Measurements from ENCODE around the gene FMNL1.

FMNL1 gene

DNA sequence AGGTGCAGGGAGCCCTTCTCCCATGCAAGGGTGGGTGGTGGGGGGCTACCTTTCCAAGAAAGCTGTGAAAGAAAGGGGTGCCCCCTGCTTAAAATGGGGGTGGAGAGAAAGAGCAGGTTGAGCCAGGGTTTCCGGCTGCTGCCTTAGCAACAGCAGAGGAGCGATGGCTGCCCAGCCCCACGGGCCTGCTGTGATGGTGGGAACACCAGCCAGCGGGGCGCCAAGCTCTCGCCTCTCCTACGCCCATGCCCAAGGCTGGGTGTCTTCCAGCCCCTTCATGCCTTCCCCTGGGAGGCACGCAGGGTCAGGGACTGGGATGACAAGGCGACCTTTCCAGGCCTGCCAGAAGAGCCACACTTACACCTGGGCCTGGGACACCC lies 3.0 kb downstream of the FMNL1 start:
- Histone ChIP-seq H3K4me1 (ENCODE audit: insufficient read depth, low read length) (no peaks in the 10 kb centered on the region), H3K4me3 (ENCODE audit: low read depth in 1 of 2, low read length in 2 of 2) (no peak overlapping the region), H3K9me3 (ENCODE audit: low read length) (no peaks in the 10 kb centered on the region), H3K36me3 (ENCODE audit: insufficient read depth, low read length) (no peaks in the 10 kb centered on the region), H3K27me3 (ENCODE audit: control insufficient read depth in 1 of 2, insufficient read depth in 2 of 2, low read length in 2 of 2) (peaks cover 0 to 15% of the 10 kb centered on the region in 2 donors), H3K27ac (ENCODE audit: low read depth, low read length) (peak overlapping the region; percentile 14), H3K9ac (ENCODE audit: low read length) (no peak overlapping the region)

GRCh38 chr17:45225051-45225700 lies 3.5 kb downstream of the FMNL1 start:
- Histone ChIP-seq H3K4me1 (ENCODE audit: insufficient read depth, low read length) (peaks cover under 1% of the 10 kb centered on the region), H3K9me3 (ENCODE audit: low read length) (no peaks in the 10 kb centered on the region), H3K27ac (ENCODE audit: low read depth, low read length) (peak overlapping the region; percentile 14), H3K4me3 (ENCODE audit: low read depth in 1 of 2, low read length in 2 of 2) (no peak overlapping the region), H3K36me3 (ENCODE audit: insufficient read depth, low read length) (no peaks in the 10 kb centered on the region), H3K9ac (ENCODE audit: low read length) (no peak overlapping the region), H3K27me3 (ENCODE audit: control insufficient read depth in 1 of 2, insufficient read depth in 2 of 2, low read length in 2 of 2) (peaks cover 0 to 15% of the 10 kb centered on the region in 2 donors)

DNA sequence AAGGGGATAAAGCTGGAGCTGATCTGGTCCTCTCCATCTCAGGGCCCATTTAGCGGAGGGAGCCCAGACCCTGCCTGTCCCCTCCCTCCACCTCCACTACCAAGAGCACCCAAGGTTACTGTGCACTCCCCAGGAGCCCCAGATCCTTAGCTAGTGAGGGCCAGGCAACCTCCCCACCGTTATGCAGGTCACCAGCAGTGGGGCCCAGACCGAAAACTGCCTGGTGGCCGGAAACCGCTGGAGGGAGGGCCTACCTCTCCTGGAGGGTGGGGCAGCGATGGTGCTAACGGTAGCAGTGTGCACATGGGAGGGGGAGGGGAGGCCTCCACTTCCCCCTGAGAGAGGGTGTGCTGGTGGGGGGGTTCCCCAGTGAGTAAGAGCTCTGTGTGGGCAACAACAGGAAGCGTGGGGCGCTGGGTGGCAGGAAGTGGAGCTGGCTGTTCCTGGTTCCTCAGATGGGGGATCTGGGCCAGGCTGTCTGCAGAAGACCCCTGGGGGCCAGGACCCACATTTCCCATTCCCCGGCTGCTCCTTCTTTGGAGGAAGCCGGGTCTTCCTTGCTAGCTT lies 4.4 kb downstream of the FMNL1 start:
- H3K9ac ChIP-seq (ENCODE audit: low read length): no peak overlapping the region
- H3K27ac ChIP-seq (ENCODE audit: low read depth, low read length): no peak overlapping the region
- no peak overlapping the region for H3K4me3 ChIP-seq (ENCODE audit: low read depth in 1 of 2, low read length in 2 of 2)

DNA sequence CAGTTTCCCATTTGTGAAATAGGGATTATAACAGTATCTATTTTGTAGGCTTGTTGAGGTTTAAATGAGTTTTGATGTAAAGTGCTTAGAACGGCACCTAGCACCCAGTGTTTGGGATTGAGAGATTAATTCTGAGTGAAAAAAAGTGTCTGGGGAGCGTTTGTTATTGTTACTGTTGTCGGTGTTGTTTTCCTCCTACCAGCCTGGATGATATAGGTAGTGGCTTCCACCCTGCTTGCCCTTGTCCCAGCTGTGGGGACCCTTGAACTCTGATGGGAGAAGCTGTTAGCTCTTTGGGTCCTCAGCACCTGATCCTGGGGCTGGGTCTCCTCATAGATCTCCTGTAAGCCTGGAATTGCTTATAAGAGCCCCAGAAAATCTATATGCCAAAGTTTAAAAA lies 4.9 kb downstream of the FMNL1 start:
- H3K36me3 ChIP-seq (ENCODE audit: insufficient read depth, low read length): no peaks in the 10 kb centered on the region
- peaks cover 8% of the 10 kb centered on the region for H3K4me1 ChIP-seq (ENCODE audit: insufficient read depth, low read length)
- H3K9me3 ChIP-seq (ENCODE audit: low read length): no peaks in the 10 kb centered on the region
- peak overlapping the region; percentile 47 for H3K27ac ChIP-seq (ENCODE audit: low read depth, low read length)
- peaks cover 0 to 10% of the 10 kb centered on the region in 2 donors for H3K27me3 ChIP-seq (ENCODE audit: control insufficient read depth in 1 of 2, insufficient read depth in 2 of 2, low read length in 2 of 2)
- no peak overlapping the region for H3K4me3 ChIP-seq (ENCODE audit: low read depth in 1 of 2, low read length in 2 of 2)
- H3K9ac ChIP-seq (ENCODE audit: low read length): no peak overlapping the region

More for the DNA sequence above, 4.4 kb downstream of the FMNL1 start:
- Histone ChIP-seq H3K36me3 (ENCODE audit: insufficient read depth, low read length) (no peaks in the 10 kb centered on the region), H3K27me3 (ENCODE audit: control insufficient read depth in 1 of 2, insufficient read depth in 2 of 2, low read length in 2 of 2) (peaks cover 0 to 12% of the 10 kb centered on the region in 2 donors), H3K4me1 (ENCODE audit: insufficient read depth, low read length) (peaks cover 8% of the 10 kb centered on the region), H3K9me3 (ENCODE audit: low read length) (no peaks in the 10 kb centered on the region)

DNA sequence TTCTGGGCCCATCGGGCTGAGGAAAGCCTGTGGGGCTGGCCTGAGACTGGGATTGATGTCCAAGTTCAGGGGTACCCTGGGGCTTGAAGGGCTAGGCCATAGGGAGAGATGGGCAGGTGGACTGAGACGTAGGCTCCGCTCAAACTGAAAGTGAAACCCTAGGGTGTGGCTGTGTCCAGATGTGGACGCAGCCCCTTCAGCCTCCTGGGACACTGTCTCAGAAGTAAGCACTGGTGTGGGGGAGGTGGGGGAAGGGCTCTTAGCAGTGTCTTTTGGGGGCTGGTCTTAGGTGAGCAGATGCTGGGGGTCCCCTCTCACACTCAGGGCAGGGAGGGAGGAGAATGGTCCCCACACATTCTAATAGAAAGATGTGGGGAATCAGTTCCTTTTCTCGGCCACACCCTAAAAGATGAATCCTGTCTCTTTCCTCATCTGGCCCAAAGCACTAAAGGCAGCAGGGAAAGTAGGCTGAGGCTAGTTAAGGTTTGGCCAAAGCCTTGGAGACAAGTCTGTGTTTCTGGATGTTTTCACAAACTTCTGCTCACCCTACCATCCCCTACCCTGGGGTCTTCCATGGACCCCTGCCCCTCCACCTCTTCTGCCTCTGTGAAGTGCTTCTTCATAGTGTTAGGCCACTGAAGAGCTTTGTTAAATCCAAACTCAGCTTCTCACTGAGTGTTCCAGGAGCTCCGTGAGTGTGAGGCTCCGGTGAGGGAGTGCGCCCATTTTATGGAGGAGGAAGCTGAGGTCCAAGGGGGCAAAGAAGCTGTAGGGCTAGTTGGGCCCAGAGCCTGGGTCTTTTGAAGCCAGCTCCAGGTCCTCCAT lies 5.6 kb downstream of the FMNL1 start:
- no peak overlapping the region for H3K9ac ChIP-seq (ENCODE audit: low read length)
- no peak overlapping the region for H3K4me3 ChIP-seq (ENCODE audit: low read depth in 1 of 2, low read length in 2 of 2)
- H3K9me3 ChIP-seq (ENCODE audit: low read length): no peaks in the 10 kb centered on the region
- peaks cover 0 to 8% of the 10 kb centered on the region in 2 donors for H3K27me3 ChIP-seq (ENCODE audit: control insufficient read depth in 1 of 2, insufficient read depth in 2 of 2, low read length in 2 of 2)
- peak overlapping the region; percentile 47 for H3K27ac ChIP-seq (ENCODE audit: low read depth, low read length)
- H3K36me3 ChIP-seq (ENCODE audit: insufficient read depth, low read length): no peaks in the 10 kb centered on the region
- H3K4me1 ChIP-seq (ENCODE audit: insufficient read depth, low read length): peaks cover 8% of the 10 kb centered on the region

DNA sequence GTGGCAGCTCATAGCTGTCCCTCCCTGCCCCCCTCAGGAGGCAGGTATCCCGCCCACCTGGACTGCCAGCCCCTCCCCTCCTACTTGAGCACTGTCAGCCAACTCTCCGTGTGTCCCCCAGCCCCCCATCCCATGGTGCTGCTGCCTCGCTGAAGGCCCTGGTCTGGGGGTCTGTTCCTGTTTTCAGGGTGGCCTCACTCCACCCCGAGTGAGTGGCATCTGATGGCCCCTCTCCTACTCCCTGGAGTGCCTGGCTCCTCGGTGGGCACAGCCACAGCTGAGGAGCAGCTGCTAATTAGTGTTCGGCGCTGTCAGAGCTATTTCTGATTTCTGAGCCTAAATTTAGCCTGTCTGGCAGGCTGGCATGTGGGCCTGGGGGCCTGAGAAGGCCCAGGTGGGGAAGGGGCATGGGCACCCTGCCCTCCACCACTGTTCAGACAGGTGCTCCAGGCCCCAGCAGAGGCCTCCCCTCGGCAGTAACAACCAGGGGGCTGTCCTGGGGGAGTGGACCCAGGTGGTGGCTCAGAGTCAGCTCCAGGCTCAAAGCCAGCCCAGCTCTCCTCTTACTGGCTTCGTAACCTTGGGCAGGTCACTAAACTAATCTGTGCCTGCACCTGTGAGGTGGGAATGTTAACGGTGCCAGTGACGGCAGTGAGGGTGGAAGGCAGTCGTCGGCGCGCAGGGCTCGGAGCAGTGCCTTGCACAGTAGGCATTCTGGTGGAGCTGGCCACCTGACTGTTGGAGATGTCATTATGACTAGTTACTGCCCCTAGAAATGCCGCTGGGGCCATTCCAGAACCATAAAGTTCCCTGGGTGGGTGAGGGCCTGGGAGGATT lies 6.5 kb downstream of the FMNL1 start:
- no peaks in the 10 kb centered on the region for H3K27me3 ChIP-seq (ENCODE audit: control insufficient read depth in 1 of 2, insufficient read depth in 2 of 2, low read length in 2 of 2)
- H3K4me3 ChIP-seq (ENCODE audit: low read depth in 1 of 2, low read length in 2 of 2): no peak overlapping the region
- H3K4me1 ChIP-seq (ENCODE audit: insufficient read depth, low read length): peaks cover 8% of the 10 kb centered on the region
- H3K27ac ChIP-seq (ENCODE audit: low read depth, low read length): peak overlapping the region; percentile 47
- no peaks in the 10 kb centered on the region for H3K9me3 ChIP-seq (ENCODE audit: low read length)
- H3K9ac ChIP-seq (ENCODE audit: low read length): no peak overlapping the region
- no peaks in the 10 kb centered on the region for H3K36me3 ChIP-seq (ENCODE audit: insufficient read depth, low read length)

GRCh38 chr17:45228763-45229539 lies 7.3 kb downstream of the FMNL1 start:
- H3K4me1 ChIP-seq (ENCODE audit: insufficient read depth, low read length): peaks cover 8% of the 10 kb centered on the region
- no peaks in the 10 kb centered on the region for H3K27me3 ChIP-seq (ENCODE audit: control insufficient read depth in 1 of 2, insufficient read depth in 2 of 2, low read length in 2 of 2)
- no peaks in the 10 kb centered on the region for H3K9me3 ChIP-seq (ENCODE audit: low read length)
- H3K9ac ChIP-seq (ENCODE audit: low read length): no peak overlapping the region
- no peak overlapping the region for H3K4me3 ChIP-seq (ENCODE audit: low read depth in 1 of 2, low read length in 2 of 2)
- H3K27ac ChIP-seq (ENCODE audit: low read depth, low read length): peak overlapping the region; percentile 47
- no peaks in the 10 kb centered on the region for H3K36me3 ChIP-seq (ENCODE audit: insufficient read depth, low read length)

DNA sequence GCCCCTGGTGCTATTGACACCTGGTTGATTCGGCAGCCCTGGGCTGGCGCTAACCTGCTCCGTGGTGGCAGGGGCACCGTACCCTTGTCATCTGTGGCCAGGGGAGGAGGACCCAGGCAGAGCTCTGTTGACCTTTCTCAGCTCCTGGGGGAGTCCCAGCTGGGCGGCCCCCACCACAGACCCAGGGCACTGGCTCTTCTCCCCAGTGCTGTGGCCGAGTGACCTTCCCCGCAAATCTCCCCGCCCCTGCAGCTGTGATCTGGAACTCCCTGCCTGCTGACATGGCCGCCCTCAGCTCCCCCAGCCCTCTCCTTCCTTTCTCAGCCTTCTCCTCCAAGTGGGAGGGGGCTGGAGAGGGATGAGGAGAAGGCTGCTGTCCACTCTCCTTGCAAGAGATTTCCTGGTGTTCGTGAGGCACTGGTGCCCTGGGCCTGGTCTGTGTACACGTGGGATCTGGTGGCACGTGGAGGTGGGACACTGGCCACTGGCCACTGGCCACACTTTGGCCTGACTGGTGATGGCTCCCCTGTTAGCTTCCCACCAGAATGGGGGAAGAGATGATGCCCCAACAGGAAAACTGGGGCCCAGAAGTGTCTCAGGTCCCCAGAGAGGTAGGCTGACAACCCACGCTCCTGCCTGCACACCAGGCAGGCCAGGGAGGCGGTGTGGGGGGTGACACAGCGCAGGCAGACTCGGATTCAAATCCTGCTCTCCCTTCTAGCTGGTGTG lies 8.2 kb downstream of the FMNL1 start:
- no peak overlapping the region for H3K9ac ChIP-seq (ENCODE audit: low read length)
- H3K36me3 ChIP-seq (ENCODE audit: insufficient read depth, low read length): no peaks in the 10 kb centered on the region
- peak overlapping the region; percentile 13 for H3K27ac ChIP-seq (ENCODE audit: low read depth, low read length)
- H3K27me3 ChIP-seq (ENCODE audit: control insufficient read depth in 1 of 2, insufficient read depth in 2 of 2, low read length in 2 of 2): no peaks in the 10 kb centered on the region
- H3K4me1 ChIP-seq (ENCODE audit: insufficient read depth, low read length): peaks cover 8% of the 10 kb centered on the region
- H3K9me3 ChIP-seq (ENCODE audit: low read length): no peaks in the 10 kb centered on the region
- H3K4me3 ChIP-seq (ENCODE audit: low read depth in 1 of 2, low read length in 2 of 2): no peak overlapping the region

GRCh38 chr17:45230410-45230786 lies 8.7 kb downstream of the FMNL1 start:
- H3K36me3 ChIP-seq (ENCODE audit: insufficient read depth, low read length): no peaks in the 10 kb centered on the region
- no peak overlapping the region for H3K9ac ChIP-seq (ENCODE audit: low read length)
- peaks cover 8% of the 10 kb centered on the region for H3K4me1 ChIP-seq (ENCODE audit: insufficient read depth, low read length)
- H3K4me3 ChIP-seq (ENCODE audit: low read depth in 1 of 2, low read length in 2 of 2): no peak overlapping the region
- H3K27ac ChIP-seq (ENCODE audit: low read depth, low read length): no peak overlapping the region
- no peaks in the 10 kb centered on the region for H3K27me3 ChIP-seq (ENCODE audit: control insufficient read depth in 1 of 2, insufficient read depth in 2 of 2, low read length in 2 of 2)
- H3K9me3 ChIP-seq (ENCODE audit: low read length): no peaks in the 10 kb centered on the region

DNA sequence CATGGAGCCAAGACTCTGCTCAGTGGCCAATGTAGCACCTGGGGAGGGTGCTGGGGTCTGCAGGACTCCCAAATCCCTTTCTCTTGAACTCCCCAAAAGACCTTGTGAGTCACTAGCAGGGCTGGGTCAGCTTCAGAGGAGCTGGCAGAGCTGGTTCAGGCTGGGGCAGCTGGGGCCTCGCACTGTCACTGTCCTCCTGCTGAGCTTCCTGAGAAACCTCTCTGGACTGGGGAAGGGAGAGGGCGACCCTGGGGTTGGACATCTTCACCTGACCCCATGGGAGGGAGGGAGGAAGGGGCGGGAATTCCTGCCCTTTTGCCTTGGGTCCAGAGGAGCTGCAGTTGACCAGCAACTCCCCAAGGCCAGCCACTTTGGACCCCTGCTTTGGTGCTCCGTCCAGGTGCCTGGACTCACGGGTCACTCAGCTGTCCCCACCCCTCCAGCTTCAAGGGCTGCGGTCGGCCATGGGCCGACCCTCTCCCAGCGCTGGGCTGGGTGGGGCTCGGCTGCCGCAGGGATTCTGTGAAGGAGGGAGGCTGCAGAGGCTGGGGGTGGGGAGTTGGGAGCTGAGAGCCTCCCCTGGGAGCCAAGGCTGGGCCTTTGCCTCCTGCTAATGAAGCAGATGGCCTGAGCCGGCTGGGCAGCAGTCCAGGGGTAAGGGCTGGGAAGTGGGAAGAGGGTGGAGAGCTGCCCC lies 9.2 kb downstream of the FMNL1 start:
- H3K9ac ChIP-seq (ENCODE audit: low read length): no peak overlapping the region
- H3K27ac ChIP-seq (ENCODE audit: low read depth, low read length): no peak overlapping the region

More for the DNA sequence above, 9.2 kb downstream of the FMNL1 start:
- H3K9me3 ChIP-seq (ENCODE audit: low read length): no peaks in the 10 kb centered on the region
- H3K4me1 ChIP-seq (ENCODE audit: insufficient read depth, low read length): peaks cover 8% of the 10 kb centered on the region
- H3K27me3 ChIP-seq (ENCODE audit: control insufficient read depth in 1 of 2, insufficient read depth in 2 of 2, low read length in 2 of 2): peaks cover 0 to 1% of the 10 kb centered on the region in 2 donors
- H3K36me3 ChIP-seq (ENCODE audit: insufficient read depth, low read length): no peaks in the 10 kb centered on the region
- H3K4me3 ChIP-seq (ENCODE audit: low read depth in 1 of 2, low read length in 2 of 2): no peak overlapping the region

All from muscle layer of colon (tissue), 2 donors.